ENCODE results near the gene NDUFA13. TPM values are rescaled to one million over a fixed set of nuclear protein-coding genes. Genes with fewer than 3 reads are reported as not detected.

Gene NDUFA13
- total RNA-seq, 2 donors from 2014 or later = 430 to 489 TPM

DNA sequence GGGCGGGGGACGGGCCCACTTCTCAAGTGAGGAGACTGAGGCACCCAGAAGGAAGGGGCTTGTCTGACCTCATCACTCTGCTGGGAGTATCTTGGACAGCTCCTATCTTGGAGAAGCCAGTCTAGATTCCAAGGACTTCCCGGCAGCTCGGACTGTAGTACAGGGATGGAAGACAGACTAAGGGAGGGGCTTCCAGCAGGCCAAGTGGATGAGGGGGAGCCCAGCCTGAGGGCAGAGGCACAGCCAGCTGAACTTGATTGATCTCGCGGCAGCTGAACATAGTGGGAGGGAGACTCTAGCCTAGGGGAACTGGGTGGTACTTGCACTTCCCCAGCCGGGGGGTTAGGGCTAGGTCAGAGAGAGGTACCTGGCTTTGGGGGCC lies 22.8 kb downstream of the NDUFA13 start:
- no peak for DNase-seq
- no peak for ATAC-seq
- intact Hi-C loops (cut with DNase I, micrococcal nuclease) = loop anchor here (5.0 to 10.0 kb wide), 2 partner anchors 104 to 416 kb away; partner anchors contain the start of gene GMIP (in 1 of the 2)

DNA sequence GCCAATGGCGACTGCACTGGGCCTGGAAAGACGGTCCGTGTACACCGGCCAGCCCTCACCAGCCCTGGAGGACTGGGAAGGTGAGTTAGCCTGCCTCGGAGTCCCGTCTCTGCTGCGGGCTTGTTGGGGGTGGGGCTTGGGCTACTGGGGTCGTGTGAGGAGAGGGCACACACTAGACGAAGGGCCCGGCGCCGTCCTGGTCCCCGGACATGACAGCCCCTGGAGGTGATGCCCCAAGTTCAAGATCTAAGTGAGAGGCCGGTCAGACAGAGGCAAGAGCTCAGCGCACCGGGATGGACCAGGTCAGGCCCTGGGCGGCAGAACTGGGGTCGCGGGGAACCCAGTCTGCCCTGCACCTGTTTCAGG lies 23.7 kb downstream of the NDUFA13 start:
- DNase-seq (no peak), ATAC-seq (no peak)
- intact Hi-C loops (cut with DNase I, micrococcal nuclease) = loop anchor here (5.0 to 10.0 kb wide), 2 partner anchors 103 to 415 kb away; partner anchors contain the start of gene GMIP (in 1 of the 2)

DNA sequence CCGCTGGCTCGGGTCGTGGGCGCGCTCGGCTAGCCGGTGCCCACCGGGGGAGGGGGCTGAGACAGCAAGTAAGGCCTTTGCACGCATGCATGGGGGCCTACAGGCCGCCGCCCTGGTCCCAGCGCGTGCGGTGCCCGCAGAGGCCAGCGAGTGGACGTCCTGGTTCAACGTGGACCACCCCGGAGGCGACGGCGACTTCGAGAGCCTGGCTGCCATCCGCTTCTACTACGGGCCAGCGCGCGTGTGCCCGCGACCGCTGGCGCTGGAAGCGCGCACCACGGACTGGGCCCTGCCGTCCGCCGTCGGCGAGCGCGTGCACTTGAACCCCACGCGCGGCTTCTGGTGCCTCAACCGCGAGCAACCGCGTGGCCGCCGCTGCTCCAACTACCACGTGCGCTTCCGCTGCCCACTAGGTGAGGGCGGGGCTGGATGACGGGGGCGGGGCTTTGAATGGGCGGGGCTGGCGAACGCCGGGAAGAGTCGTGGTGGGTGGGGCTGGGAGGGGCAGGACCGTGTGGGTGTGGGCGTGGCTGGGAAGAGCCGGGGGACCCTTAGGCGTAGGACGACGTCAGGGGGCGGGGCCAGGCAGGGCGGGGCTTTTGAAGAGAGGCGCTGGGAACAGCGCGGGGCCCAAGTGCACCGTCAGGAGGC lies 24.2 kb downstream of the NDUFA13 start:
- intact Hi-C loops (cut with DNase I, micrococcal nuclease) = no loop called here
- peak; percentile 74 to 83 for DNase-seq
- peak; percentile 57 for ATAC-seq

DNA sequence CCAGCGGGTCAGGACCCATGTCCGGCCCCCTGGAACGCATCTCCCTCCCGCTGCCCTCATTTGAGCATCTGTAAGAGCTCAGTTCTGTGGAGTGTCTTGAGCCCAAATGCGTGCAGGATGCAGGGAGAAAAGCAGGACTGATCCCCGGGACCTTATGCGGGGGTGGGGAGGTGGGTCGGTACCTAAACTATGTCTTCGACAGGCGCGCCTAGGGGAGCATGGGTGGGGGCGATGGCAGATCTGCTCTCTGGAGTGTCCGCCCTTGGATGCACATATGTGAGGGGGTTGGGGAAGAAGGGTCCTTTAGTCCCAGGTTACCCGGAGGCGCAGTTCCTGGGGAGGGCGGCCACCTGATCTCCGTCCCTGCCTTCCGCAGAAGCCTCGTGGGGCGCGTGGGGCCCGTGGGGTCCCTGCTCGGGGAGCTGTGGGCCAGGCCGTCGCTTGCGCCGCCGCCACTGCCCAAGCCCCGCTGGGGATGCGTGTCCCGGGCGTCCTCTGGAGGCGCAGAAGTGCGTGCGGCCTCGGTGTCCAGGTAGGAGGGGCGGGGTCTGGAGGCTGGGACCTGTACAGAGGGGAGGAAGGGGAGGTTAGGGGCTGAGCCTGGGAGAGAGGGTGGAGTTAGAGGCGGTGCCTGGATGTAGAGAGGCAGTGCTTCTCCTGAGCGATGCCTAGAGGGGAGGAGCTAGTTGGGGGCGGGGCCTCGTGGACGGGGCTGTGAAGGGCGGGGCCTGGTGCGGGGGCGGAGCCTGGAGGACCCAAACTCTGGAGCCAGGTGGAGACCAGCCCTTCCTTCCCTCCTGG lies 24.9 kb downstream of the NDUFA13 start:
- intact Hi-C loops (cut with DNase I, micrococcal nuclease) = no loop called here
- DNase-seq (peak; percentile 69 to 77), ATAC-seq (peak; percentile 69)

DNA sequence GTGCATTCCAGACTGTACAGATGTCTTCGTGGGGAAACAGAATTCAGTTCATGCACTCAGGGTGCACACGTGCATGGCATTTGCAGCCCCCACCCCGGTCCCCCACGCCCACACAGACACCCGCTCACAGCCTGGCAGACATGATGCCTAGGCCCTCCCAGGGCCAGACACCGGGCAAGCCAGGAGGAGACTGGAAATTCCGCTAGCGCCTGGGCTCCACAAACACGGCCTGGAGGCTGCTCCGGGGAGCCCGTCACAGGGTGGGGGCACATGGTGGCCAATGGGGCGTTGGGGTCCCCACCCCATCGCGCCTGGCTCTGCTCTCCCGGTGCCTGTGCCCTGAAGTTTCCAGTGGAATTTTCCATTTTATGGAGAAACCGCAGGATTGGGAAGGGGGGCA lies 25.6 kb downstream of the NDUFA13 start:
- intact Hi-C loops (cut with DNase I, micrococcal nuclease) = no loop called here
- no peak for DNase-seq
- no peak for ATAC-seq

DNA sequence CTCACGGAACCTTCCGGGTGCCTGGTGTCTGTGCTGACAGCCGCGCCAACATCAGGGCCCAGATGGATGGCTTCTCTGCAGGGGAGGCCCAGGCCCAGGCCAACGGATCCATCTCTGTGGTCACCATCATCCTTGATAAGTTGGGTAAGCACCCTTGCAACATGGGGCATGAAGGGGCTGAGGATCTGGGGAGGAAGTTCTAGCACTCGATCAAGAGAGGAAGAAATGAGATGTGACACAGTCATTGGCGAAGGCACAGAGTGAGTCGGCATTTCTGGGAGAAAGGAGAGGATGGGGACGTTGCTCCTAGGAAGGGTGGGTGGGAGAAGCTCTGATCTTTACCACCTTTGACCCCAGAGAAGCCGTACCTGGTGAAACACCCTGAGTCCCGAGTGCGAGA lies 26.5 kb downstream of the NDUFA13 start:
- DNase-seq = no peak
- ATAC-seq = no peak
- intact Hi-C loops (cut with DNase I, micrococcal nuclease) = no loop called here

DNA sequence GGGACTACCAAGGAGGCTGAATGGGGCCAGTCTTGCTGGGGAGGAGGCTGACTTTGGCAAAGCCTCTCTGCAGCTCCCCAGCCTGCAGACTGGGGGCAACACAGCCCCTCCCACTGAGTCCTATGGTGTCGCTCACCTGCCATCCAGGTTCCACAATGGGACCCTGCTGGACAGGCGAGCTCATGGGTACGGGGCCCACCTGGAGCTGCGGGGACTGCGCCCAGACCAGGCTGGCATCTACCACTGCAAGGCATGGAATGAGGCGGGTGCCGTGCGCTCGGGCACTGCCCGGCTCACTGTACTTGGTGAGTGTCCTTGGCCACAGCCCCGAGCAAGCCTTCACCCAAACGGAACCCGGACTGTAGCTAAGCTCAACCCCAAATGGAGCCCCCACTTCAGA lies 27.1 kb downstream of the NDUFA13 start:
- ATAC-seq = no peak
- intact Hi-C loops (cut with DNase I, micrococcal nuclease) = no loop called here
- no peak for DNase-seq

DNA sequence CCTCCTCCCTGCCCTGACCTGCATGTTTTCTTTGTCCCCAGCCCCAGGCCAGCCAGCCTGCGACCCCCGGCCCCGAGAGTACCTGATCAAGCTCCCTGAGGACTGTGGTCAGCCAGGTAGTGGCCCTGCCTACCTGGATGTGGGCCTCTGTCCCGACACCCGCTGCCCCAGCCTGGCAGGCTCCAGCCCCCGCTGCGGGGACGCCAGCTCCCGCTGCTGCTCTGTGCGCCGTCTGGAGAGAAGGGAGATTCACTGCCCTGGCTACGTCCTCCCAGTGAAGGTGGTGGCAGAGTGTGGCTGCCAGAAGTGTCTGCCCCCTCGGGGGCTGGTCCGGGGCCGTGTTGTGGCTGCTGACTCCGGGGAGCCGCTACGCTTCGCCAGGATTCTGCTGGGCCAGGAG lies 27.6 kb downstream of the NDUFA13 start:
- DNase-seq (no peak), ATAC-seq (no peak)
- intact Hi-C loops (cut with DNase I, micrococcal nuclease) = no loop called here

DNA sequence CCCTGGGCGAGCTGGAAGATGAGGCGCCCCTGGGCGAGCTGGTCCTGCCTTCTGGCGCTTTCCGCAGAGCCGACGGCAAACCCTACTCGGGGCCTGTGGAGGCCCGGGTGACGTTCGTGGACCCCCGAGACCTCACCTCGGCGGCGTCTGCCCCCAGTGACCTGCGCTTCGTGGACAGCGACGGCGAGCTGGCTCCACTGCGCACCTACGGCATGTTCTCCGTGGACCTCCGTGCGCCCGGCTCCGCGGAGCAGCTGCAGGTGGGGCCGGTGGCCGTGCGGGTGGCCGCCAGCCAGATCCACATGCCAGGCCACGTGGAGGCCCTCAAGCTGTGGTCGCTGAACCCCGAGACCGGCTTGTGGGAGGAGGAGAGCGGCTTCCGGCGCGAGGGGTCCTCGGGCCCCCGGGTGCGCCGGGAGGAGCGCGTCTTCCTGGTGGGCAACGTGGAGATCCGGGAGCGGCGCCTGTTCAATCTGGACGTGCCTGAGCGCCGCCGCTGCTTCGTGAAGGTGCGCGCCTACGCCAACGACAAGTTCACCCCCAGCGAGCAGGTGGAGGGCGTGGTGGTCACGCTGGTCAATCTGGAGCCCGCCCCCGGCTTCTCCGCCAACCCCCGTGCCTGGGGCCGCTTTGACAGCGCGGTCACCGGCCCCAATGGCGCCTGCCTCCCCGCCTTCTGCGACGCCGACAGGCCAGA lies 28.4 kb downstream of the NDUFA13 start:
- intact Hi-C loops (cut with DNase I, micrococcal nuclease) = no loop called here
- DNase-seq (no peak), ATAC-seq (no peak)

DNA sequence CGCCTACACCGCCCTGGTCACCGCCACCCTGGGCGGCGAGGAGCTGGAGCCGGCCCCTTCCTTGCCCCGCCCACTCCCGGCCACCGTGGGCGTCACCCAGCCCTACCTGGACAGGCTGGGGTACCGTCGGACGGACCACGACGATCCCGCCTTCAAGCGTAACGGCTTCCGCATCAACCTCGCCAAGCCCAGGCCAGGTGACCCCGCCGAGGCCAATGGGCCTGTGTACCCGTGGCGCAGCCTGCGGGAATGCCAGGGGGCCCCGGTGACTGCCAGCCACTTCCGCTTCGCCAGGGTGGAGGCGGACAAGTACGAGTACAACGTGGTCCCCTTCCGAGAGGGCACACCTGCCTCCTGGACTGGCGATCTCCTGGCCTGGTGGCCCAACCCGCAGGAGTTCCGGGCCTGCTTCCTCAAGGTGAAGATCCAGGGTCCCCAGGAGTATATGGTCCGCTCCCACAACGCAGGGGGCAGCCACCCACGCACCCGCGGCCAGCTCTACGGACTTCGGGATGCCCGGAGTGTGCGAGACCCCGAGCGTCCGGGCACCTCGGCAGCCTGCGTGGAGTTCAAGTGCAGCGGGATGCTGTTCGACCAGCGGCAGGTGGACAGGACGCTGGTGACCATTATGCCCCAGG lies 29.0 kb downstream of the NDUFA13 start:
- intact Hi-C loops (cut with DNase I, micrococcal nuclease) = no loop called here
- no peak for DNase-seq

DNA sequence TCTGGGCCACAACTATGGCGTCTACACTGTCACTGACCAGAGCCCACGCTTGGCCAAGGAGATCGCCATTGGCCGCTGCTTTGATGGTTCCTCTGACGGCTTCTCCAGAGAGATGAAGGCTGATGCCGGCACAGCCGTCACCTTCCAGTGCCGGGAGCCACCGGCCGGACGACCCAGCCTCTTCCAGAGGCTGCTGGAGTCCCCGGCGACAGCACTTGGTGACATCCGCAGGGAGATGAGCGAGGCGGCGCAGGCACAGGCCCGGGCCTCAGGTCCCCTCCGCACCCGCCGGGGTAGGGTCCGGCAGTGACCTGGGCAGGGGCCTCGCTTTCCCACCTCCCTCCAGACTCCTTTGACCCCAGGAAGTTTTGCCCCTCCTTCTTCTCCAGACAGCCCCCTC lies 29.7 kb downstream of the NDUFA13 start:
- ATAC-seq = no peak
- intact Hi-C loops (cut with DNase I, micrococcal nuclease) = no loop called here

More for the DNA sequence above, 29.0 kb downstream of the NDUFA13 start:
- no peak for ATAC-seq

DNA sequence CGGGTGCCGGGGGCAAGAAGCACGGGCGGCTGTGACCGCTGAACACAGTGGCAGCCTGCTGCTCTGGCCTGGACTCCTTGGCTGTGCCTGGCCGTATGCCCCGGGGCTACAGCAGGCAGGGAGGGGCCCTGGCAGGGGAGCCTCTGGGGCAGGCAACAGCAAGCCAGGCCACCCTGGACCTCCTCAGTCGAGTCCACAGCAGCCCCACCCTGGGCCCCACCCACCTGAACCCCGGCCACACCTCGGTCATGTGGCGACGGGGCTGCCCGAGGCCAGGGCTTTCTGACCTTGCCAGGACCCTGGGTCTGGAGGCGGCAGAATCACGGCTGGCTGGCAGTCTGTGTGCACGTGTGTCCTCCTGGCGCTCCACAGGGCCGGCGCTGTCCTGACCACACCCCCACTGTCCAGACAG lies 30.7 kb downstream of the NDUFA13 start:
- intact Hi-C loops (cut with DNase I, micrococcal nuclease) = no loop called here
- DNase-seq (no peak), ATAC-seq (peak; percentile 42)

More for the DNA sequence above, 29.7 kb downstream of the NDUFA13 start:
- DNase-seq = no peak

DNA sequence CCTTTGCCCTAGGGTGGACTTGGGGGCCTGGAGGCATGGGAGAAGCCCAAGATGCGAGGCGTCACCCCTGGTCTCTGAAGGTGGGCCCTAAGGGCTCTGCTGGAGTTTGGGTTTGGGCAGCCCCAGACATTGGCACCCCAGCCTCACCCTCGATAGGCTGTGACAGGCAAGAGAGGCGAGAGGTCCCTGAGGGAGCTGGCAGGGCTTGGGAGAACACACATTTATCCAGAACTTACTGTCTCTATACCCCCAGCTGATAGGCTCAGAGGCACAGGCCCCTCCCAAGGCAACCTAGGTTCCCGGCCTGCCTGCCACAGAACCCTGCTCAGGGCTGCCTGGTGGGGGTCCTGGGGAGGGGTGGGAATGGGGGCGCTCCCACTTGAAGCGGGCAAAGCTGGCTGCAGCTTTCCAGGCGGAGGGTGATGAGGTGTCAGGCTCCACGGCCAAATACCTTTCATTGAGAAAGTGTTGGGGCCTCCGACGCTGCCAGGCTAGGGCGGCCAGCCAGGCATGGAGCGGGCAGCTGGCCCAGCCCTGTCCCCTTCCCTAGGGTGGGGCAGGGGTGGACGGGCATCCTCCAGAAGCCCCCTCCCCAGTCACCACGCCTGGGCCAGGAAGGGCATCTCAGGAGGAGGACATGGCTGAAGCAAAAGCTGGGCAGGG lies 31.8 kb downstream of the NDUFA13 start:
- no peak for ATAC-seq
- intact Hi-C loops (cut with DNase I, micrococcal nuclease) = no loop called here
- DNase-seq = no peak

DNA sequence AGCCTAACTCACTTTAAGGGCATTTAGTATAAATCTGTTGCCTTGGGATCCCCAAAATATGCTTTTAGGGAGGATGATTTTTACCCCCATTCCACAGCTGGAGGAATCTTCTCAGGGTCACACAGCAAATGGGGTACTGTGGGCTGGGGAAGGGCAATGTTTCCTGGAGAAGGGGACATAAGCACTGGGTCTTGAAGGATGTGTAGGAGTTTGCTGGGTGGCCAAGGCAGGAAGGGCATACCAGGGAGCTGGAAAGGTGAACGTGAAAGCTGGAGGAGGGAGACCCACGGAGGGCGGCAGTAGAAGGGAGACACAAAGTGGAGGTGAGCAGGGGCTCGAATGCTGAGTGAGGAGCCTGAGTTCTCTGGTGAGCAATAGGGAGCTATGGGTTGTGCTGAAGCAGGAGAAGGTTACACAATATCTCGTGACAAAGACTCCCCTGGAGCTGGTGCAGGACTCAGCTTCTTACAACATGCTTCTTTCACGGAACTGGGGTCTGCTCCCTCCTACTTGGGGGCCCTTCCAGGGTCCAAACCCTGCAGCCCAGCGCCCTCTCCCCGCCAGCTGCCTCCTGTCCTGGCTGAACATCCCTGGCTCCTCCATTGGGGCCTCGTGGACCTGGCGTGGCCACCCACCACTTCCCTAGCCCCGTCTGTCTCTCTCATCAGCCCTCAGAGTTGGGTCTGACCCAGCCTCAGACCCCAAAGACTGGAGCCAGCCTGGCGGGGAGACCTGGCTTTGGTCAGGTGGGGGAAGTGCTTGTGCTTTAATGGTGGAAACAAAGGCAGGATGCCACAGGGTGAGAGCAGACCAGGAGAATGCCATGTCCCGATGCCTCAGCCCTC lies 33.1 kb downstream of the NDUFA13 start:
- intact Hi-C loops (cut with DNase I, micrococcal nuclease) = no loop called here
- ATAC-seq = no peak
- DNase-seq = no peak

DNA sequence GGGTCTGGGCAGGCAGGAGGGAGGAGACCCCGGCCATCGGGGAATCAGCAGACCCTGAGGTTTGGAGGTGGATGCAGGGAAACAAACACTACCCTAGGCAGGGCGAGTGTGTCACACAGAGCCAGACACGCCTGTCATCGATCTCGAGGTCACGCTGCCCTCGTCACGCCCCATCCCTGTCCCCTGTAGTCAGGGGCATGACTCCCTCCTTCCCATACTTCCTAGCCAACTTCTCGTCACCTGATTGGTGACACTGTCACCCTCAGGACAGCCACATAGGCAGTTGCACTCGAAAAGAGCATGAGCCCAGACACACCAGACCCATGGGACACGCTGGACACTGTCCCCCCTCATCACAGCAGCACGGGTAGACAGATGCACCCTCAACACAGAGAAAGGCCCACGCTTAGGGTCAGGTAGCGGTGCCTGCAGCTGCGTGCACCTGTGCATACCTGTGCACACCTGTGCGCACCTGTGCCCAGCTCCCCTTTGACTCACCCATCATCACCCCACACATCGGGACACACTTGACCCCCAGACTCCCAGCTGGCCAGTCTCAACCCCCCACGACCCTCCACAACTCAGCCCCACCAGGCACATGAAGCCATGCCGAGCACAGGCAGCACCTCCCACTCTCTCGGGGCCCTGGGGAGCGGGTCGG lies 33.9 kb downstream of the NDUFA13 start:
- no peak for DNase-seq
- intact Hi-C loops (cut with DNase I, micrococcal nuclease) = no loop called here
- no peak for ATAC-seq

DNA sequence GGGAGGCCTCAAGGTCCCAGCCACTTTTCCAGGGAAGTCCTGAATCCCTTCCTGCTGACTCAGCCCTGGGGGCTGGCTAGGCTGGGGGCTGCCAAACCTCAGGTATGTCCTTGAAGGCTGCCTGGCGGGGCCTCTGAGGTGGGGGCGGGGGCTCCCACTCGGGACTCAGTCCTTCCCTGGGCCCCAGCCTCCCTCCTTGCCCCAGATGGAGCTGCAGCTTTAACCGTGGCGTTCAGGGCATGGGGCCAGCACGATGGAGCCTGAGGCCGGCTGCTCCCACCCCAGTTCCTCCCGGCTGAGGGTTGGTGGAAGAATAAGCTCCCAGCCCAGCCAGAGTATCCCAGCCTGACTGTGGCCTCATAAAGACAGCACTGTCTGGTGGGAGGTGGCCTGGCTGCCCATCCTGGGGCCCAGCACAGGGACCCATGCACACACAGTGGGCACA lies 34.5 kb downstream of the NDUFA13 start:
- no peak for ATAC-seq
- DNase-seq = no peak
- intact Hi-C loops (cut with DNase I, micrococcal nuclease) = no loop called here
